ENCODE measurements around the gene ZNF709.
"Not testable (repeated sequence)": the region's sequence is repeated elsewhere in the genome, so short reads cannot be mapped to it uniquely, and the experiment has no call there.

The ZNF709 gene

DNA sequence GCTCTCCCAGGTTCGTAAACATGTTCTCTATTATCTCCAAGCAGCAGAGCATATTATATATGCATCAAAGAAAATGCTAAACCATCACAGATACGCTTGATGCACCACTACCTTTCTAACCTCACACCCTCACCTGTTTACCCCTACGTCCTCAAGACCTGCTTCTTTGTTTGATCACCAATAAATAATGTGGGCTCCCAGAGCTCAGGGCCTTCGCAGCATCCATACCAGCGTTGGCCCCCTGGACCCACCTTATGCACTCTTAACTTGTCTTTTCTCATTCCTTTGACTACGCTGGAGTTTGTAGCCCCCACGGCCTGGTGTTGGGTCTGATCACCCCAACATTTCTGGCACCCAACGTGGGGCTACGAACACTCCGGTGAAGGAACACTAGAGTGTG is 33.8 kb downstream of the ZNF709 start:
- DNase-seq (ENCODE audit: low read depth in 2 of 2), result no peak

- no peak for DNase-seq (ENCODE audit: low read depth in 2 of 2)
Measured at GRCh38 chr19:12448808-12449207, 35.8 kb downstream of the ZNF709 start.

DNA sequence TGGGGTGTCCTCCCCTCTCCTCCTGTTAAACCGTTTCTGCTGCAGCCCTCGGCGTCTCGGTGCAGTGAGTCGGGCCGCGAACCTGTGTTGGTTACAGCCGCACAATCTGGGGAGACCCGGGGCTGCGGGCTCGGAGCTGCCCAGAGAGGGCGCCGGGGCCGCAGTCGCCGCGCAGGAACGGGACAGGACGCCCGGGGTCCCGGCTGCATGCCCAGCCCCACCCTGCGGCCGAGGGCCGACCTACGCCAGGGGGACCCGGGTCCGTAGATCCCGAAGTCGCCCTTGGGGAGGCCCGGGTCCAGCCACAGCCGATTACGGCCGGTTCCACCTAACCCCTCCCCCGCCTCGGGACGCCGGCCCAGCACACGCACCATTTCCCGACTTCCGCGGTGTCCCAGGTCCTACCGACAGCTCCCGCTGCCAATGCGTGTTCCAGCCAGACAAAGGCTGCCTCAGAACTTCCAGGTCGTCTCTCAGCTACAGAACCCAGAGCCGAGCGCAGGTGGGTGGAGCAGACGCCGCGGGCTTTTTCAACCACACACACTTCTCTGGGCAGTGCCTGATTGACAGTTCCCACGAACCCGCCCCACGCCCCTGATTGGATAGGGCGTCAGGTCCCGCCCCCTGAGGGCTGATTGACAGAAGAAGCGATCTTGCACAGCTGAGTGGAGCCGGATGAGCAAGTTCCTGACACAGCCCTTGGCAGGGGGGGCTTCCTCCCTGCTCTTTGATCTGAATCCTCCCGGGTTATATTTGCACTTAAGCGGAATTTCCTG is 43.9 kb downstream of the ZNF709 start, which contains the start of gene ZNF443:
Gene ZNF443 (minus strand): TSS at position 481 of the 776 bp plus-strand sequence. CDS start 107 bp downstream, at position 374.
- DNase-seq (ENCODE audit: low read depth in 2 of 2), result peak; percentile 97 to 98

DNA sequence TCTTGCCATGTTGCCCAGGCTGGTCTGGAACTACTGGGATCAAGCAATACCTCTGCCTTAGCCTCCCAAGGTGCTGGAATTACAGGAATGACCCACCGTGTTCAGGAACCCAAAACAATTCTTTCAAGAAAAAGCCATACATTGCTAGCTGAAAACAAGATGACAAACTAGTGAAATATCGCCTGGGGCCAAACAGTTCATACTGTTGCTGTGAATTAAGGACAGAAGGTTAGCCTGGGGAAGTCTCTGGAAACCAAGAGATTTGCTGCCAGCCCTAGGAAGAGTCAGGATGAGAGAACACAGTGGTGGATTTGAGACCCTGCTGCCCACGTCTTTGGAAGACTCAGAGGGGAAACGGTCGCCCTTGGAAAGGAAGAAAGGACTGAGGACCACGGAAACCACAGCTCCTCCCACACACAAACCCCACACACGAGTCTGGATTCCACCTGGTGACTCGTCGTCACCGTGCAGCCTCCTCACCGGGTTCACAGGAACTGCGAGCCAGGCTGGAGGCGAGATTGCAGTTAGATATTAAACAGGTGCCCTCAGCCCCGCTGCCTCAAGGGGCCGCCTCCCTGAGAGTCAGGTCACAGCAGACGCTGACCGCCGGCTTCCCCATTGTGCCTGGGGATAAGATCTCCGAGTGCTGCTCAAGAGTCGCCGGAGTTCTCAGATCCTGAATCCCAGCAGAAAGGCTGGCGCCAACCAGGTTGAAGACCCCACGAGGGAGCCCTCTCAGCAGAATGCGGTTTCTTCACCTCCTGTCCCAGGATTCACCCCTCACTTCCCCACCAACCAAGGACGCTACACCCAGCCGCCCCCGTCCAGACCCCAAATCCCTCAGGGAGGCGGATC is 44.7 kb downstream of the ZNF709 start:
- peak; percentile 21 to 40 for DNase-seq (ENCODE audit: low read depth in 2 of 2)

DNA sequence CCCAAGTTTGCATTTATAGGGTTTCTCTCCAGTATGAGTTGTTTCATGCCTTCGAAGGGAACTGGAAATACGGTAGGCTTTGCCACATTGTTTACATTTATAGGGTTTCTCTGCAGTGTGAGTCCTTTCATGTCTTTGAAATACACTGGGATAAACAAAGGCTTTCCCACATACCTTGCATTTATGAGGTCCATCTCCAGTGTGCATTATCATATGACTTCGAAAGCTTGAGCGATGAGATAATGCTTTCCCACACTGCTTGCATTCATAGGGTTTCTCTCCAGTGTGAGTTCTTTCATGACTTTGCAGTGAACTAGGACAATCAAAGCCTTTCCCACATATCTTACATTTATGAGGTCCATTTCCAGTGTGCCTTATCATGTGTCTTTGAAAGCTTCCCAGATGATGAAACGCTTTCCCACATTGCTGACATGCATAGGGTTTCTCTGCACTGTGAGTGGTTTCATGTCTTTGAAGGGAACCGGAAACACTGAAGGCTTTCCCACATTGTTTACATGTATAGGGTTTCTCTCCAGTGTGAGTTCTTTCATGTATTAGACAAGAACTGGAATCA is 53.8 kb downstream of the ZNF709 start:
- DNase-seq (ENCODE audit: low read depth in 2 of 2), result not testable (repeated sequence)

- no peak for DNase-seq (ENCODE audit: low read depth in 2 of 2)
Measured at GRCh38 chr19:12425888-12426274, 58.7 kb downstream of the ZNF709 start.

DNA sequence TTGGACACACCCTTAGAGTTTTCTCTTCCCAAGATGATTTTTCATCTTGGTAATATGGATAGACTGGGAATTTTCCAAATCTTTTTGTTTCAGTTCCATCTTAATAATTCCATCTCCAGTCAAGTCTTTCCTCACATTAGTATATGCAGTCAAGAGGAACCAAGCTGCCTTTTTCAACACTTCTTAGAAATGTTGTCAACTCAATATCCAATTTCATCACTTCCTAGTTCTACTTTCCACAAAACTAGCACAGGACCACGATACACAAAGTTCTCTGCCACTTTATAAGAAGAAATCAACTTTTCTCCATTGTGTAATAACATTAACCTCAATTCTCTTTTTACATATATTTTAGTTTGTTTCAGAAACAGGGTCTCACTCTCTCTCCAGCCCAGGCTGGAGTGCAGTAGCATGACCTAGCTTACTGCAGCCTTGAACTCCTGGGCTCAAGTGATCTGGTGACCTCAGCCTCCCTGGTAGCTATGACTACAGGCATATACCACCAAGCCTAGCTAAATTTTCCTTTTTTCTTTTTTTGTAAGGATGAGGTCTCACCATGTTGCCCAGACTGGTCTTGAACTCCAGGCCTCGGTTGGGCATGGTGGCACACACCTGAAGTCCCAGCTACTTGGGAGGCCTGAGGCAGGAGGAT is 59.3 kb downstream of the ZNF709 start:
- DNase-seq (ENCODE audit: low read depth in 2 of 2), result no peak

GRCh38 chr19:12417273-12417672 is 67.3 kb downstream of the ZNF709 start:
- DNase-seq (ENCODE audit: low read depth in 2 of 2), result not testable (repeated sequence)

GRCh38 chr19:12411893-12412292 is 72.7 kb downstream of the ZNF709 start:
- no peak for DNase-seq (ENCODE audit: low read depth in 2 of 2)

Data from stimulated activated CD4-positive, alpha-beta T cell treated with anti-CD3 and anti-CD28 coated beads, Interleukin-1b, Interleukin-23, amount 100 ng/mL, for 4 hours (primary cell).